ENCODE results near the gene EFHD2.

DNA sequence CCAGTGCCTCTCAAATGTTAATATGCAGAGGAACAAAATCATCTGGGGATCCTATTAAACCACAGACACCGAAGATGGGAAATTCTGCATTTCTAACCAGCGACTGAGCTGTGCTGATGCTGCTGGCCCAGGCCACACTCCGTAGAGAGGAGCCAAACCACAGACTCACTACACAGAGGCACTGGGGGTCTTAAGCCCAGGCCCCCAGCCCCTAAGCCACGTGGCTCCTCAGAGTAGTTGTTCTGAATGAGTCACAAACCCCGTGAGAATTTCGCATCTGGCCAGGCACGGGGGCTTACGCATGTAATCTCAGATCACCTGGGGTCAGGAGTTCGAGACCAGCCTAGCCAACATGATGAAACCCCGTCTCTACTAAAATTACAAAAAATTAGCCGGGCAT, 44.0 kb downstream of the EFHD2 start:
- TF ChIP-seq ELF1 (IDR thresholded peaks at IDR 0.05; ENCODE audit: borderline replicate concordance, low read depth), result no peak
- TF ChIP-seq, protein P1, sequence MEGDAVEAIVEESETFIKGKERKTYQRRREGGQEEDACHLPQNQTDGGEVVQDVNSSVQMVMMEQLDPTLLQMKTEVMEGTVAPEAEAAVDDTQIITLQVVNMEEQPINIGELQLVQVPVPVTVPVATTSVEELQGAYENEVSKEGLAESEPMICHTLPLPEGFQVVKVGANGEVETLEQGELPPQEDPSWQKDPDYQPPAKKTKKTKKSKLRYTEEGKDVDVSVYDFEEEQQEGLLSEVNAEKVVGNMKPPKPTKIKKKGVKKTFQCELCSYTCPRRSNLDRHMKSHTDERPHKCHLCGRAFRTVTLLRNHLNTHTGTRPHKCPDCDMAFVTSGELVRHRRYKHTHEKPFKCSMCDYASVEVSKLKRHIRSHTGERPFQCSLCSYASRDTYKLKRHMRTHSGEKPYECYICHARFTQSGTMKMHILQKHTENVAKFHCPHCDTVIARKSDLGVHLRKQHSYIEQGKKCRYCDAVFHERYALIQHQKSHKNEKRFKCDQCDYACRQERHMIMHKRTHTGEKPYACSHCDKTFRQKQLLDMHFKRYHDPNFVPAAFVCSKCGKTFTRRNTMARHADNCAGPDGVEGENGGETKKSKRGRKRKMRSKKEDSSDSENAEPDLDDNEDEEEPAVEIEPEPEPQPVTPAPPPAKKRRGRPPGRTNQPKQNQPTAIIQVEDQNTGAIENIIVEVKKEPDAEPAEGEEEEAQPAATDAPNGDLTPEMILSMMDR (IDR thresholded peaks at IDR 0.05 in 2 of 3, conservative IDR thresholded peaks at IDR 0.05 in 1 of 3; ENCODE audit: borderline replicate concordance in 1 of 3, insufficient read depth in 1 of 3, low read depth in 2 of 3, low read length in 2 of 3), result no peak
- TF ChIP-seq POLR2A (IDR thresholded peaks at IDR 0.05; ENCODE audit: borderline replicate concordance, extremely low read depth, insufficient read depth, insufficient read length), result no peak
- no peak for TF ChIP-seq EZH2phosphoT487 (IDR thresholded peaks at IDR 0.05; ENCODE audit: borderline replicate concordance)
- TF ChIP-seq YY1 (IDR thresholded peaks at IDR 0.05; ENCODE audit: extremely low read depth, insufficient replicate concordance, low read depth, low read length), result no peak
- no peak for TF ChIP-seq SRF (IDR thresholded peaks at IDR 0.05; ENCODE audit: low read depth)
- TF ChIP-seq, protein P2, sequence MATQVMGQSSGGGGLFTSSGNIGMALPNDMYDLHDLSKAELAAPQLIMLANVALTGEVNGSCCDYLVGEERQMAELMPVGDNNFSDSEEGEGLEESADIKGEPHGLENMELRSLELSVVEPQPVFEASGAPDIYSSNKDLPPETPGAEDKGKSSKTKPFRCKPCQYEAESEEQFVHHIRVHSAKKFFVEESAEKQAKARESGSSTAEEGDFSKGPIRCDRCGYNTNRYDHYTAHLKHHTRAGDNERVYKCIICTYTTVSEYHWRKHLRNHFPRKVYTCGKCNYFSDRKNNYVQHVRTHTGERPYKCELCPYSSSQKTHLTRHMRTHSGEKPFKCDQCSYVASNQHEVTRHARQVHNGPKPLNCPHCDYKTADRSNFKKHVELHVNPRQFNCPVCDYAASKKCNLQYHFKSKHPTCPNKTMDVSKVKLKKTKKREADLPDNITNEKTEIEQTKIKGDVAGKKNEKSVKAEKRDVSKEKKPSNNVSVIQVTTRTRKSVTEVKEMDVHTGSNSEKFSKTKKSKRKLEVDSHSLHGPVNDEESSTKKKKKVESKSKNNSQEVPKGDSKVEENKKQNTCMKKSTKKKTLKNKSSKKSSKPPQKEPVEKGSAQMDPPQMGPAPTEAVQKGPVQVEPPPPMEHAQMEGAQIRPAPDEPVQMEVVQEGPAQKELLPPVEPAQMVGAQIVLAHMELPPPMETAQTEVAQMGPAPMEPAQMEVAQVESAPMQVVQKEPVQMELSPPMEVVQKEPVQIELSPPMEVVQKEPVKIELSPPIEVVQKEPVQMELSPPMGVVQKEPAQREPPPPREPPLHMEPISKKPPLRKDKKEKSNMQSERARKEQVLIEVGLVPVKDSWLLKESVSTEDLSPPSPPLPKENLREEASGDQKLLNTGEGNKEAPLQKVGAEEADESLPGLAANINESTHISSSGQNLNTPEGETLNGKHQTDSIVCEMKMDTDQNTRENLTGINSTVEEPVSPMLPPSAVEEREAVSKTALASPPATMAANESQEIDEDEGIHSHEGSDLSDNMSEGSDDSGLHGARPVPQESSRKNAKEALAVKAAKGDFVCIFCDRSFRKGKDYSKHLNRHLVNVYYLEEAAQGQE (IDR thresholded peaks at IDR 0.05; ENCODE audit: low read depth), result no peak
- no peak for TF ChIP-seq EZH2 (IDR thresholded peaks at IDR 0.05)
- no peak for TF ChIP-seq POLR2AphosphoS5 (IDR thresholded peaks at IDR 0.05; ENCODE audit: low read depth, low read length)
- no peak for TF ChIP-seq CEBPB (IDR thresholded peaks at IDR 0.05; ENCODE audit: low read depth)
- TF ChIP-seq EGR1 (IDR thresholded peaks at IDR 0.05; ENCODE audit: low read depth), result no peak
- TF ChIP-seq SIN3A (IDR thresholded peaks at IDR 0.05; ENCODE audit: low read depth), result no peak
- no peak for TF ChIP-seq CBX3 (IDR thresholded peaks at IDR 0.05; ENCODE audit: low read depth)
- TF ChIP-seq TCF7L2 (IDR thresholded peaks at IDR 0.05; ENCODE audit: borderline replicate concordance, extremely low read depth, insufficient read depth, insufficient read length), result no peak

Measured in HCT116 (cell line).